Measurements from ENCODE around the gene ADCY3. TPM values are rescaled to one million over a fixed set of nuclear protein-coding genes. Genes with fewer than 3 reads are reported as not detected.

Gene ADCY3
- total and polyA plus RNA-seq, 2 of the 13 experiments (the other 11 are each of a cell fraction or from before 2014, with no cell fraction given) = 0.11 to 0.61 TPM

DNA sequence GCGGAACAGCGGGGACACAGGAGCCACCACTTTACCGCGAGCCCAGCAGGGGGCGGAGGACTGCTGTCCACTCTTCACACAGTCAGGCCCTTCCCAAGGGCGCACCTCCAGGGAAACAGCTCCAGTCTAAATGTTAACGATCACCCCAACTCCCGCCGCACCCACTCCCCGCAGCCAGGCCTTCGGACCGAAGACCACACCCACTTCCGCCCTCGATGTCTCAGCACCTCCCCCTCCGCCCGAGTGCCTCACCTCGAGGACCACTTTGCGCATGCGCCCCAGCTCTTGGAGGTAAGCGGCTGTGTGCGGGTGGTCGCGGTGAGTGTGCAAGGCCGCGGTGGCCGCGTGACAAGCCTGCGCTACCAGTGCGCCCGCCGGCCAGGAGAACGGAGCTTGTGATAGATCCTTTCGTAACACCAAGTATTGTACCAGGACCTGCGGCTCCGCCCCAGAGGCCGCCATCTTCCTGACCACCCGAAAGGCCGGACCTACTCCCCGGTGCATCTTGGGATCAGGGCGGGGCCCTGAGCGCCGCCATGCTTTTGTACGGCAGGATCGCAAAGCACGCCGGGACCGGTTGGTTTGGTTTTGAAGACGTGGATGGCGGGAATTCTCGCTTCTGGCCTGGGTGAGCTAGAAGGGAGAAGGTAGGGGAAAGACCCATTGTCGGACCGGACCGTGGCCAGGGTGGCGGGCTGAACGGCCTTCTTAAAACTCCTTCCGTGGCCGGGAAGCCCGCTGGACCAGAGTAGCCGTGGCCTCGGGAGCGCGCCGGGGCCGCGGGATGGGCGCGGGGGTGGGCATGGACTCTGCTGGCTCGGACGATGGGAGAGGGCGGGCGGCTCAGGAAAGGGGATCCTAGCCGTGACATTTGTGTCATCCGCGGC lies 126.9 kb downstream of the ADCY3 start, which contains the start of the genes CENPO and PTRHD1 (continued):
- TF ChIP-seq, protein P1, sequence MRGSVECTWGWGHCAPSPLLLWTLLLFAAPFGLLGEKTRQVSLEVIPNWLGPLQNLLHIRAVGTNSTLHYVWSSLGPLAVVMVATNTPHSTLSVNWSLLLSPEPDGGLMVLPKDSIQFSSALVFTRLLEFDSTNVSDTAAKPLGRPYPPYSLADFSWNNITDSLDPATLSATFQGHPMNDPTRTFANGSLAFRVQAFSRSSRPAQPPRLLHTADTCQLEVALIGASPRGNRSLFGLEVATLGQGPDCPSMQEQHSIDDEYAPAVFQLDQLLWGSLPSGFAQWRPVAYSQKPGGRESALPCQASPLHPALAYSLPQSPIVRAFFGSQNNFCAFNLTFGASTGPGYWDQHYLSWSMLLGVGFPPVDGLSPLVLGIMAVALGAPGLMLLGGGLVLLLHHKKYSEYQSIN (CRISPR knock-in tag; IDR thresholded peaks at IDR 0.05; ENCODE audit: borderline replicate concordance) = no peak
- no peak for TF ChIP-seq ZKSCAN5 (CRISPR knock-in tag; IDR thresholded peaks at IDR 0.05)
- TF ChIP-seq KLF13 (CRISPR knock-in tag; IDR thresholded peaks at IDR 0.05) = no peak; the same call in 1 of the 2 replicates
- TF ChIP-seq, protein P2, sequence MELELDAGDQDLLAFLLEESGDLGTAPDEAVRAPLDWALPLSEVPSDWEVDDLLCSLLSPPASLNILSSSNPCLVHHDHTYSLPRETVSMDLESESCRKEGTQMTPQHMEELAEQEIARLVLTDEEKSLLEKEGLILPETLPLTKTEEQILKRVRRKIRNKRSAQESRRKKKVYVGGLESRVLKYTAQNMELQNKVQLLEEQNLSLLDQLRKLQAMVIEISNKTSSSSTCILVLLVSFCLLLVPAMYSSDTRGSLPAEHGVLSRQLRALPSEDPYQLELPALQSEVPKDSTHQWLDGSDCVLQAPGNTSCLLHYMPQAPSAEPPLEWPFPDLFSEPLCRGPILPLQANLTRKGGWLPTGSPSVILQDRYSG (CRISPR knock-in tag; IDR thresholded peaks at IDR 0.05) = no peak; the same call in 1 of the 2 replicates
- TF ChIP-seq ZNF772 (CRISPR knock-in tag; IDR thresholded peaks at IDR 0.05) = peak; percentile 92
- no peak; the same call in none of the 2 replicates for TF ChIP-seq ZBTB7A (CRISPR knock-in tag; IDR thresholded peaks at IDR 0.05)
- TF ChIP-seq, protein P3, sequence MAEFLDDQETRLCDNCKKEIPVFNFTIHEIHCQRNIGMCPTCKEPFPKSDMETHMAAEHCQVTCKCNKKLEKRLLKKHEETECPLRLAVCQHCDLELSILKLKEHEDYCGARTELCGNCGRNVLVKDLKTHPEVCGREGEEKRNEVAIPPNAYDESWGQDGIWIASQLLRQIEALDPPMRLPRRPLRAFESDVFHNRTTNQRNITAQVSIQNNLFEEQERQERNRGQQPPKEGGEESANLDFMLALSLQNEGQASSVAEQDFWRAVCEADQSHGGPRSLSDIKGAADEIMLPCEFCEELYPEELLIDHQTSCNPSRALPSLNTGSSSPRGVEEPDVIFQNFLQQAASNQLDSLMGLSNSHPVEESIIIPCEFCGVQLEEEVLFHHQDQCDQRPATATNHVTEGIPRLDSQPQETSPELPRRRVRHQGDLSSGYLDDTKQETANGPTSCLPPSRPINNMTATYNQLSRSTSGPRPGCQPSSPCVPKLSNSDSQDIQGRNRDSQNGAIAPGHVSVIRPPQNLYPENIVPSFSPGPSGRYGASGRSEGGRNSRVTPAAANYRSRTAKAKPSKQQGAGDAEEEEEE (CRISPR knock-in tag; IDR thresholded peaks at IDR 0.05; ENCODE audit: borderline replicate concordance) = 0 out of 2 replicates have a peak, but pooled peaks have one; percentile 82
- TF ChIP-seq FOXM1 (CRISPR knock-in tag; IDR thresholded peaks at IDR 0.05) = 0 out of 2 replicates have a peak, but pooled peaks have one; percentile 52
- TF ChIP-seq, protein P4, sequence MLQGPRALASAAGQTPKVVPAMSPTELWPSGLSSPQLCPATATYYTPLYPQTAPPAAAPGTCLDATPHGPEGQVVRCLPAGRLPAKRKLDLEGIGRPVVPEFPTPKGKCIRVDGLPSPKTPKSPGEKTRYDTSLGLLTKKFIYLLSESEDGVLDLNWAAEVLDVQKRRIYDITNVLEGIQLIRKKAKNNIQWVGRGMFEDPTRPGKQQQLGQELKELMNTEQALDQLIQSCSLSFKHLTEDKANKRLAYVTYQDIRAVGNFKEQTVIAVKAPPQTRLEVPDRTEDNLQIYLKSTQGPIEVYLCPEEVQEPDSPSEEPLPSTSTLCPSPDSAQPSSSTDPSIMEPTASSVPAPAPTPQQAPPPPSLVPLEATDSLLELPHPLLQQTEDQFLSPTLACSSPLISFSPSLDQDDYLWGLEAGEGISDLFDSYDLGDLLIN (CRISPR knock-in tag; IDR thresholded peaks at IDR 0.05; ENCODE audit: borderline replicate concordance) = peak; percentile 99; the same call in 1 of the 2 replicates
- TF ChIP-seq, protein P5, sequence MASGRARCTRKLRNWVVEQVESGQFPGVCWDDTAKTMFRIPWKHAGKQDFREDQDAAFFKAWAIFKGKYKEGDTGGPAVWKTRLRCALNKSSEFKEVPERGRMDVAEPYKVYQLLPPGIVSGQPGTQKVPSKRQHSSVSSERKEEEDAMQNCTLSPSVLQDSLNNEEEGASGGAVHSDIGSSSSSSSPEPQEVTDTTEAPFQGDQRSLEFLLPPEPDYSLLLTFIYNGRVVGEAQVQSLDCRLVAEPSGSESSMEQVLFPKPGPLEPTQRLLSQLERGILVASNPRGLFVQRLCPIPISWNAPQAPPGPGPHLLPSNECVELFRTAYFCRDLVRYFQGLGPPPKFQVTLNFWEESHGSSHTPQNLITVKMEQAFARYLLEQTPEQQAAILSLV (CRISPR knock-in tag; IDR thresholded peaks at IDR 0.05; ENCODE audit: borderline replicate concordance) = peak; percentile 93
- peak; percentile 99 for TF ChIP-seq ZNF350 (CRISPR knock-in tag; IDR thresholded peaks at IDR 0.05; ENCODE audit: borderline replicate concordance, low read depth)
- peak; percentile 69; the same call in 1 of the 2 replicates for TF ChIP-seq ZNF556 (CRISPR knock-in tag; IDR thresholded peaks at IDR 0.05; ENCODE audit: borderline replicate concordance)
- peak; percentile 33; the same call in 1 of the 2 replicates for TF ChIP-seq PCBP1 (IDR thresholded peaks at IDR 0.05; ENCODE audit: borderline replicate concordance, low read depth, low read length)
- TF ChIP-seq, protein P6, sequence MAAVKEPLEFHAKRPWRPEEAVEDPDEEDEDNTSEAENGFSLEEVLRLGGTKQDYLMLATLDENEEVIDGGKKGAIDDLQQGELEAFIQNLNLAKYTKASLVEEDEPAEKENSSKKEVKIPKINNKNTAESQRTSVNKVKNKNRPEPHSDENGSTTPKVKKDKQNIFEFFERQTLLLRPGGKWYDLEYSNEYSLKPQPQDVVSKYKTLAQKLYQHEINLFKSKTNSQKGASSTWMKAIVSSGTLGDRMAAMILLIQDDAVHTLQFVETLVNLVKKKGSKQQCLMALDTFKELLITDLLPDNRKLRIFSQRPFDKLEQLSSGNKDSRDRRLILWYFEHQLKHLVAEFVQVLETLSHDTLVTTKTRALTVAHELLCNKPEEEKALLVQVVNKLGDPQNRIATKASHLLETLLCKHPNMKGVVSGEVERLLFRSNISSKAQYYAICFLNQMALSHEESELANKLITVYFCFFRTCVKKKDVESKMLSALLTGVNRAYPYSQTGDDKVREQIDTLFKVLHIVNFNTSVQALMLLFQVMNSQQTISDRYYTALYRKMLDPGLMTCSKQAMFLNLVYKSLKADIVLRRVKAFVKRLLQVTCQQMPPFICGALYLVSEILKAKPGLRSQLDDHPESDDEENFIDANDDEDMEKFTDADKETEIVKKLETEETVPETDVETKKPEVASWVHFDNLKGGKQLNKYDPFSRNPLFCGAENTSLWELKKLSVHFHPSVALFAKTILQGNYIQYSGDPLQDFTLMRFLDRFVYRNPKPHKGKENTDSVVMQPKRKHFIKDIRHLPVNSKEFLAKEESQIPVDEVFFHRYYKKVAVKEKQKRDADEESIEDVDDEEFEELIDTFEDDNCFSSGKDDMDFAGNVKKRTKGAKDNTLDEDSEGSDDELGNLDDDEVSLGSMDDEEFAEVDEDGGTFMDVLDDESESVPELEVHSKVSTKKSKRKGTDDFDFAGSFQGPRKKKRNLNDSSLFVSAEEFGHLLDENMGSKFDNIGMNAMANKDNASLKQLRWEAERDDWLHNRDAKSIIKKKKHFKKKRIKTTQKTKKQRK (IDR thresholded peaks at IDR 0.05; ENCODE audit: low read length) = no peak
- TF ChIP-seq HDAC1 (CRISPR knock-in tag; IDR thresholded peaks at IDR 0.05) = peak; percentile 94
- TF ChIP-seq PTBP1 (IDR thresholded peaks at IDR 0.05; ENCODE audit: low read depth, low read length, poor library complexity, severe bottlenecking) = peak; percentile 35
- no peak for TF ChIP-seq ZNF24 (IDR thresholded peaks at IDR 0.05)
- TF ChIP-seq POGZ (CRISPR knock-in tag; IDR thresholded peaks at IDR 0.05) = peak; percentile 96

All from HepG2 (cell line).